ENCODE data around the gene PLEKHA6.

Gene PLEKHA6, protein sequence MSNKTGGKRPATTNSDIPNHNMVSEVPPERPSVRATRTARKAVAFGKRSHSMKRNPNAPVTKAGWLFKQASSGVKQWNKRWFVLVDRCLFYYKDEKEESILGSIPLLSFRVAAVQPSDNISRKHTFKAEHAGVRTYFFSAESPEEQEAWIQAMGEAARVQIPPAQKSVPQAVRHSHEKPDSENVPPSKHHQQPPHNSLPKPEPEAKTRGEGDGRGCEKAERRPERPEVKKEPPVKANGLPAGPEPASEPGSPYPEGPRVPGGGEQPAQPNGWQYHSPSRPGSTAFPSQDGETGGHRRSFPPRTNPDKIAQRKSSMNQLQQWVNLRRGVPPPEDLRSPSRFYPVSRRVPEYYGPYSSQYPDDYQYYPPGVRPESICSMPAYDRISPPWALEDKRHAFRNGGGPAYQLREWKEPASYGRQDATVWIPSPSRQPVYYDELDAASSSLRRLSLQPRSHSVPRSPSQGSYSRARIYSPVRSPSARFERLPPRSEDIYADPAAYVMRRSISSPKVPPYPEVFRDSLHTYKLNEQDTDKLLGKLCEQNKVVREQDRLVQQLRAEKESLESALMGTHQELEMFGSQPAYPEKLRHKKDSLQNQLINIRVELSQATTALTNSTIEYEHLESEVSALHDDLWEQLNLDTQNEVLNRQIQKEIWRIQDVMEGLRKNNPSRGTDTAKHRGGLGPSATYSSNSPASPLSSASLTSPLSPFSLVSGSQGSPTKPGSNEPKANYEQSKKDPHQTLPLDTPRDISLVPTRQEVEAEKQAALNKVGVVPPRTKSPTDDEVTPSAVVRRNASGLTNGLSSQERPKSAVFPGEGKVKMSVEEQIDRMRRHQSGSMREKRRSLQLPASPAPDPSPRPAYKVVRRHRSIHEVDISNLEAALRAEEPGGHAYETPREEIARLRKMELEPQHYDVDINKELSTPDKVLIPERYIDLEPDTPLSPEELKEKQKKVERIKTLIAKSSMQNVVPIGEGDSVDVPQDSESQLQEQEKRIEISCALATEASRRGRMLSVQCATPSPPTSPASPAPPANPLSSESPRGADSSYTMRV

DNA sequence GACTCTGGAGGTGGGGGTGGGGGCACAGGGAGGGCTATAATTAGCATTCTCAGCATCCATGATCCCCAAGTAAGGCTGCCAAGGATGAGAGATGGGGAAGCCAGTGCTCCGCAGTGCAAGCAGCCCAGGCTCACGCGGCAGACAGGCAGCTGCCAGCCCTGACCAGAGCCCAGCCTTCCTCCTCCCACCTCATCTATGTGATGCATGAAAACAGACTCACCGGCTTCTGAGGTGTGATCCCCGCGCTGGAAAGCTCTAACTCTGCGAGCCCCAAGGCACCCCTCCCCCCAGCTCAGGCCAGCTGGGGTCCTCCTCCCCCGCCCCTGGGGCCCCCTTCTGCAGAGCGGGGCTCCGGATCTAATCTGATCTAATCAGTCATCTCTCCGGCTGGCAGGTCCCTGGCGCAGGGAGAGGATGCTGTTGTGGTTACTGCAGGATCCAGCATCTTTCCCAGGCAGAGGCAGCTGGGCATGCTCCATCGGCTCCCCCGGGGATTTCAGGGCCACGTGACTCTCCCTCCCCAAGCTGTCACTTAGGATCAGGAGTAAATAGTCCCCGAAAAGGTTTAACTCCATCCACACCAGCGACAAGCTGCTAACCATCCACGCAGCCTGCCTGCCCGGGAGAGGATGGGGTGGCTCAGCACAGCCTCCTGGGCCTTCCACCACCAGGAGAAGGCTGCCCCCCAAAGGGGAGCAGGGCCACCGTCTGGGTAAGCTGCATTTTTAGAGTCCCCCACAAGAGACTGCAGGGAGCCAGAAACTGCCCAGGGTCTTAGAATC lies at the start of gene PLEKHA6:
PLEKHA6 (minus strand) TSS at position 456 of the 782 bp plus-strand sequence. CDS start 86,202 bp downstream, outside the sequence.
- DNase-seq (ENCODE audit: low read depth), result no peak

- no peak for DNase-seq (ENCODE audit: low read depth)
Measured at GRCh38 chr1:204409123-204409522, 49.4 kb upstream of the PLEKHA6 start.

GRCh38 chr1:204408602-204409001 lies 48.9 kb upstream of the PLEKHA6 start:
- no peak for DNase-seq (ENCODE audit: low read depth)

DNA sequence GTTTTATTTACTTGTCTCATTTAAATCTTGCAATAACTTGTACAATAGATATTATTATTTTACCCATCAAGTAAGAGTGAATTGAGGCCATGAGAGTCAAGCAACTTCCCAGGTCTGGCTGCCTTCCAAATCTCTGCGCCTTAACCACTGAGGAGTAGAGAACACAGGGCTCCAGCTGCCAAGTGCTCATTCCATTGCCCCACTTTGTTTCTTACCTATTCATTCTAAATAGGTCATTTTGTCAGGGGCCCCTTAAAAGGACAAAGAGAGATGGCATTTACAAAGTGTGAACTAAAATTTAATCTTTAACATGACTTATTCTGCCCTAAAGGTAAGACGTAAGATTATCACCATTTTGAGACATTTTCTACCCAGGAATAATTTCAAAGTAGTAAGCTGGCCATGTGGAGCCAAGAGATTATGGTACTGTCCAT lies 48.4 kb upstream of the PLEKHA6 start:
- no peak for DNase-seq (ENCODE audit: low read depth)

- no peak for DNase-seq (ENCODE audit: low read depth)
Measured at GRCh38 chr1:204407295-204407971, 47.7 kb upstream of the PLEKHA6 start.

DNA sequence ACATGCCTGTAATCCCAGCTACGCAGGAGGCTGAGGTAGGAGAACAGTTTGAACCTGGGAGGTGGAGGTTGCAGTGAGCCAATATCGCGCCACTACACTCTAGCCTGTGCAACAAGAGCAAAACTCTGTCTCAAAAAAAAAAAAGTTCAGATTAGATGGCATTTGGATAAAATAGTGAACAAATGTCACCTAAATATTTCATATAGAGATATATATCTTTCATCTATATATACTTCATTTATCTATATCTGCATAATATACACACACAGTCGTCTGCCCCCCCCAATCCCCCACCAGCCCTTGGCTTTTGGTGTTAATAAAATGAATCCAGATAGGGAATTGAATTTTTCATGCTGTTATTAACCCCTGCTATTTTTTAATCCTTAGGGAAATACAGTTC lies 46.9 kb upstream of the PLEKHA6 start:
- no peak for DNase-seq (ENCODE audit: low read depth)

- DNase-seq (ENCODE audit: low read depth), result no peak
Measured at GRCh38 chr1:204405988-204406387, 46.3 kb upstream of the PLEKHA6 start.

- DNase-seq (ENCODE audit: low read depth), result no peak
Measured at GRCh38 chr1:204404629-204405028, 44.9 kb upstream of the PLEKHA6 start.

GRCh38 chr1:204402391-204402790 lies 42.7 kb upstream of the PLEKHA6 start:
- DNase-seq (ENCODE audit: low read depth), result no peak

DNA sequence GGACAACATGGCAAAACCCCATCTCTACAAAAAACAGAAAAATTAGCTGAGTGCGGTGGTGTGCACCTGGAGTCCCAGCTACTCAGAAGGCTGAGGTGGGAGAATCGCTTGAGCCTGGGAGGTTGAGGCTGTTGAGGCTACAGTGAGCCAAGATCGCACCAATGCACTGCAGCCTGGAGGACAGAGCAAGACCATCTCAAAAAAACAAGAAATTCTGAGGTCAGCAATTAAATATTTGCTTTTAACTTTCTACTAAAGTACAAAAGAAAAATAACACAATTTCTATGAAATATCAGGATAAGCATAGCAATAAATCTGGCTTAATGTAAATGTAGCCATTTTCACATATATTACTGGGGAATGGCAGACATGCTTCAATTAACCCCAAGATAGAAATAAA lies 42.0 kb upstream of the PLEKHA6 start:
- DNase-seq (ENCODE audit: low read depth), result no peak

- DNase-seq (ENCODE audit: low read depth), result no peak
Measured at GRCh38 chr1:204400882-204401510, 41.3 kb upstream of the PLEKHA6 start.

DNA sequence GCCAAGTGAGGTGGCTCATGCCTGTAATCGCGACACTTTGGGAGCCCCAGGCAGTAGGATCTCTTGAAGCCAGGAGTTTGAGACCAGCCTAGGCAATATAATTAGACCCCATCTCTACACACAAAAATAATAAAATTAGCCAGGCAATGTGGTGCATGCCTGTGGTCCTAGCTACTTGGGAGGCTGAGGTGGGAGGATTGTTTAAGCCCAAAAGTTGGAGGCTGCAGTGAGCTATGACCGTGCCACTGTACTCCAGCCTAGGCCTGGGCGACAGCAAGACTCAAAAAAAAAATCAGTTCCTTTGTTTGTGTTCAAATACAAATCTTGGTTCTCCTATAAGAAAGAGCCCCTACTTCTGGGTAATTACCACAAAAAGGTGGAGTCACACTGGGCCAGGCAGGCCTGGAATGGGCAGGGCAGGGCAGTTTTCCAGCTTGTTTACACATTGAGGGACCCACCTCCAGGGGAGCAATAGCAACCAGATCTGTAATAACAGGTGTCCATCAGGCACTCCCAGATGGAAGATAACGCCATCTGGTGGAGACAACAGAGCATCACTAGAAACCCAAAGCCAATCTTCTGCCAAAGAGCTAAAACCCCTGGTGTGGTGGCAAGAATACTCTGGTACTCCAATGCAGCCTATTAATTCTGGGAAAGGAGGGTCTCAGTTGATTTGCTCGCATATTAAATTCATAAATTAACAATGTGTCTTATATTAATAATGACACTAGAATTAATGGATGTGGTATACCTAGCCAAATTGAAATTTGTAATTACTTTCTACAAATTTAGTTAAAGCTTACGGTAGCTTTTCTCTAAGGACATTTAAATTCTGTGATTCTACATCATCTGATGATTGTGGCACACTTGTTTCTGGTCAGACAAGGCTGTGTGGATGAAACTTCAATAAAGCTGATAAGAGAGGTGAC lies 38.7 kb upstream of the PLEKHA6 start:
- no peak for DNase-seq (ENCODE audit: low read depth)

DNA sequence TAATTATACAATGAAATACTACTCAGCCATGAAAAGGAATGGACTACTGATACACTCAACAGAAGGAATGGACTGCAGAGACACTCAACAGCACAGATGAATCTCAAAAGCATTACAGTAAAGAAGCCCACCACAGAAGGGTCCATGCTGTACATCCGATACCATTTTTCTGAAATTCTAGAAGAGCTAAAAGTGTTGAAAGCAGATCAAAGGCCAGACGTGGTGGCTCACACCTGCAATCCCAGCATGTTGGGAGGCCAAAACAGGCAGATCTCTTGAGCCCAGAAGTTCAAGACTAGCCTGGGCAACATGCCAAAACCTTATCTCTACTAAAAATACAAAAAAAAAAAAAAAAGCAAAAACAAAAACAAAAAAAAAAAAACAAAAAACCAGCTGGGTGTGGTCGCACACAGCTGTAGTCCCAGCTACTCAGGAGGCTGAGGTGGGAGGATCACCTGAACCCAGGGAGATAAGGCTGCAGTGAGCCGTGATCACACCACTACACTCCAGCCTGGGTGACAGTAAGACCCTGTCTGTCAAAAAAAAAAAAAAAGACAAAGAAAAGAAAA lies 36.4 kb upstream of the PLEKHA6 start:
- DNase-seq (ENCODE audit: low read depth), result no peak

GRCh38 chr1:204391629-204392028 lies 31.9 kb upstream of the PLEKHA6 start:
- no peak for DNase-seq (ENCODE audit: low read depth)

GRCh38 chr1:204390751-204391466 lies 31.2 kb upstream of the PLEKHA6 start:
- DNase-seq (ENCODE audit: low read depth), result no peak

- DNase-seq (ENCODE audit: low read depth), result no peak
Measured at GRCh38 chr1:204385727-204386126, 26.0 kb upstream of the PLEKHA6 start.

- DNase-seq (ENCODE audit: low read depth), result no peak
Measured at GRCh38 chr1:204384636-204385352, 25.1 kb upstream of the PLEKHA6 start.
